H9 (cell line): ENCODE results near the gene PYGO2. TPM values are rescaled to one million over a fixed set of nuclear protein-coding genes. Genes with fewer than 3 reads are reported as not detected.

Experiments used
- DNase-seq: peaks from one replicate; pipeline ENCODE4 v3.0.0-alpha.2; 2017
- H2AFZ ChIP-seq: one replicate; pipeline ENCODE4 v1.6.1; 2013; ENCODE audit warnings: mild to moderate bottlenecking, low read length, control low read depth, moderate library complexity
- H2AK5ac ChIP-seq: 2 replicates; pipeline ENCODE4 v1.6.1; 2013; ENCODE audit warnings: low read length, control low read depth, mixed read lengths; ENCODE audit not compliant: insufficient read length
- H2BK120ac ChIP-seq: one replicate; pipeline ENCODE4 v1.6.1; 2013; ENCODE audit warnings: low read depth, mild to moderate bottlenecking, low read length, control low read depth, inconsistent platforms; ENCODE audit not compliant: poor library complexity, severe bottlenecking
- H2BK12ac ChIP-seq: 2 replicates; pipeline ENCODE4 v1.6.1; 2013; ENCODE audit warnings: low read length, control low read depth, mixed read lengths, low read depth; ENCODE audit not compliant: insufficient read length
- H2BK15ac ChIP-seq: 2 replicates; pipeline ENCODE4 v1.6.1; 2013; ENCODE audit warnings: low read depth, low read length, control low read depth
- H2BK20ac ChIP-seq: one replicate; pipeline ENCODE4 v1.6.1; 2013; ENCODE audit warnings: low read depth, mild to moderate bottlenecking, low read length, control low read depth, inconsistent platforms; ENCODE audit not compliant: poor library complexity, severe bottlenecking
- H2BK5ac ChIP-seq: 2 replicates; pipeline ENCODE4 v1.6.1; 2013; ENCODE audit warnings: low read length, control low read depth, mixed read lengths; ENCODE audit not compliant: insufficient read length
- H3K14ac ChIP-seq: 2 replicates; pipeline ENCODE4 v1.6.1; 2013; ENCODE audit warnings: low read length, control low read depth; ENCODE audit not compliant: insufficient read depth
- H3K18ac ChIP-seq: 2 replicates; pipeline ENCODE4 v1.6.1; 2013; ENCODE audit warnings: low read depth, mild to moderate bottlenecking, mixed read lengths, low read length, control low read depth; ENCODE audit not compliant: insufficient read length
- H3K23ac ChIP-seq: 2 replicates; pipeline ENCODE4 v1.6.1; 2013; ENCODE audit warnings: low read length, control low read depth, mixed read lengths, low read depth; ENCODE audit not compliant: insufficient read length
- H3K23me2 ChIP-seq: 2 replicates; pipeline ENCODE4 v1.6.1; 2013; ENCODE audit warnings: low read depth, mild to moderate bottlenecking, mixed read lengths, low read length, control low read depth; ENCODE audit not compliant: insufficient read length, poor library complexity, severe bottlenecking
- H3K27ac ChIP-seq: 2 replicates; pipeline ENCODE4 v1.5.1; 2013; ENCODE audit warnings: low read length, control low read depth, mixed read lengths, low read depth; ENCODE audit not compliant: insufficient read length
- H3K27me3 ChIP-seq: 2 replicates; pipeline ENCODE4 v1.6.1; 2013; ENCODE audit warnings: low read length, control low read depth, inconsistent platforms; ENCODE audit not compliant: insufficient read depth
- H3K4ac ChIP-seq: 2 replicates; pipeline ENCODE4 v1.6.1; 2013; ENCODE audit warnings: low read depth, mild to moderate bottlenecking, control low read depth, inconsistent platforms, low read length, moderate library complexity
- H3K4me1 ChIP-seq: 2 replicates; pipeline ENCODE4 v1.6.1; 2013; ENCODE audit warnings: low read length, control low read depth, inconsistent platforms; ENCODE audit not compliant: insufficient read depth
- H3K4me2 ChIP-seq: 2 replicates; pipeline ENCODE4 v1.6.1; 2013; ENCODE audit warnings: low read length, control low read depth, mixed read lengths; ENCODE audit not compliant: insufficient read length, insufficient read depth
- H3K56ac ChIP-seq: 2 replicates; pipeline ENCODE4 v1.6.1; 2013; ENCODE audit warnings: low read depth, mild to moderate bottlenecking, mixed read lengths, low read length, control low read depth; ENCODE audit not compliant: insufficient read length
- H3K79me1 ChIP-seq: 2 replicates; pipeline ENCODE4 v1.6.1; 2013; ENCODE audit warnings: low read depth, mild to moderate bottlenecking, moderate library complexity, low read length, control low read depth, inconsistent platforms; ENCODE audit not compliant: insufficient read depth, poor library complexity, severe bottlenecking
- H3K79me2 ChIP-seq: 2 replicates; pipeline ENCODE4 v1.6.1; 2013; ENCODE audit warnings: low read length, control low read depth, inconsistent platforms; ENCODE audit not compliant: insufficient read depth
- H3K9ac ChIP-seq: 2 replicates; pipeline ENCODE4 v1.6.1; 2013; ENCODE audit warnings: low read length, control low read depth, mixed read lengths; ENCODE audit not compliant: insufficient read length; ENCODE audit errors: extremely low read depth
- H3K9me3 ChIP-seq: one replicate; pipeline ENCODE4 v1.6.1; 2013; ENCODE audit warnings: low read depth, low read length, inconsistent platforms; ENCODE audit not compliant: control insufficient read depth
- H3T11ph ChIP-seq: one replicate; pipeline ENCODE4 v1.6.1; 2013; ENCODE audit warnings: mild to moderate bottlenecking, low read length, control low read depth, inconsistent platforms
- H4K20me1 ChIP-seq: one replicate; pipeline ENCODE4 v1.6.1; 2013; ENCODE audit not compliant: control insufficient read depth, insufficient read length, insufficient read depth
- H4K5ac ChIP-seq: 2 replicates; pipeline ENCODE4 v1.6.1; 2013; ENCODE audit warnings: low read depth, mild to moderate bottlenecking, mixed read lengths, low read length, control low read depth; ENCODE audit not compliant: insufficient read length
- H4K8ac ChIP-seq: replicated peaks from 2 replicates; pipeline ENCODE4 v1.6.1; 2013; ENCODE audit warnings: low read length, control low read depth, mixed read lengths, low read depth; ENCODE audit not compliant: insufficient read length
- H4K91ac ChIP-seq: 2 replicates; pipeline ENCODE4 v1.6.1; 2013; ENCODE audit warnings: low read depth, mild to moderate bottlenecking, moderate library complexity, mixed read lengths, low read length, control low read depth; ENCODE audit not compliant: insufficient read length
- H3K27ac Mint-ChIP-seq, 3 experiments: 2 replicates in 2 of 3; 3 replicates in 1 of 3; pipeline ENCODE4 v1.8.0; 2020 to 2021; ENCODE audit warnings: mixed read lengths in 3 of 3, mild to moderate bottlenecking in 1 of 3, moderate library complexity in 1 of 3
- H3K27me3 Mint-ChIP-seq: 2 replicates; pipeline ENCODE4 v1.8.0; 2021; ENCODE audit warnings: low read depth, mild to moderate bottlenecking, moderate library complexity, mixed read lengths
- H3K36me3 Mint-ChIP-seq, 3 experiments: 2 replicates in 2 of 3; 3 replicates in 1 of 3; pipeline ENCODE4 v1.8.0; 2020 to 2021; ENCODE audit warnings: low read depth in 3 of 3, mixed read lengths in 3 of 3; ENCODE audit not compliant: insufficient read depth in 1 of 3
- H3K4me1 Mint-ChIP-seq, 2 experiments: 2 replicates each; pipeline ENCODE4 v1.8.0; 2020; ENCODE audit warnings: mixed read lengths in 2 of 2
- H3K4me3 Mint-ChIP-seq, 2 experiments: 2 replicates in 1 of 2; 3 replicates in 1 of 2; pipeline ENCODE4 v1.8.0; 2020 to 2021; ENCODE audit warnings: mild to moderate bottlenecking in 2 of 2, mixed read lengths in 2 of 2, moderate library complexity in 1 of 2
- H3K9me3 Mint-ChIP-seq, 2 experiments: 2 replicates in 1 of 2; 3 replicates in 1 of 2; pipeline ENCODE4 v1.8.0; 2020; ENCODE audit warnings: mild to moderate bottlenecking in 2 of 2, mixed read lengths in 2 of 2, moderate library complexity in 1 of 2
- WGBS: extraction: QIAGEN DNeasy Blood & Tissue Kit; methylation state at CpG from one replicate; pipeline ENCODE4 v1.1.7; 2013; ENCODE audit warnings: missing lambda C conversion rate, low lambda C conversion rate, mixed read lengths; ENCODE audit not compliant: insufficient read length; ENCODE audit errors: extremely low coverage; 5-methylcytosine and 5-hydroxymethylcytosine counted together
- total RNA-seq: library from RNA; stranded (reverse); gene quantifications from 2 replicates; pipeline ENCODE4 v1.2.1, GENCODE V29; 2021
- TF ChIP-seq, protein P1 (sequence below): fragments of 200-600 bp; sonication (generic); conservative IDR thresholded peaks from 3 replicates; pipeline ENCODE4 v1.8.0; 2021; ENCODE audit warnings: antibody characterized with exemption, mild to moderate bottlenecking

Gene PYGO2
- total RNA-seq, 1 experiment from 2014 or later: 38.7 TPM

DNA sequence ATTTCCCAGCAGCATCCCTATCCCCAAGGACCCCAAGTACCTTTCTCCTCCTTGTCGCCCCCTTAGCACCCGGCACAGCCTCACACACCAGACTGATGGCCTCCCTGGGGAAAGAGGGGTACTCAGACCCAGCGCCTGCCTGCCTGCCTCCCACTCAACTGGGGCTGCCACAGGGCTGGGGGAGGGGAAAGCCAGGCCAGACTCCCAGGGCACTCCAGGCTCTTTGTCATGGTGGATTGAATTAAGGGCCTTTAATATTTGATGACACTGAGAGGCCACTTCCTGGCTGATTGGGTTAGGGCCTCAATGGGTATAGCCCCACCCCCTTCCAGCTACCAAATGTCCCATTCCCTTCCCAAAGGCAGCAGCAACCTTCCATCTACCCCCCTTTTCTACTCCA lies 7.1 kb upstream of the PYGO2 start:
- no peak for DNase-seq
- H2BK20ac ChIP-seq: no peak overlapping the region
- no peak overlapping the region for H3K18ac ChIP-seq
- peaks cover 36 to 55% (median 47%) of the 10 kb centered on the region in 3 experiments for H3K36me3 Mint-ChIP-seq
- peaks cover 7% of the 10 kb centered on the region for H3K79me1 ChIP-seq
- H3K4ac ChIP-seq: no peak overlapping the region
- no peak overlapping the region for H2BK15ac ChIP-seq
- no peak overlapping the region for H2BK120ac ChIP-seq
- peak overlapping the region; percentile 77 for H3K4me2 ChIP-seq
- peaks cover 4% of the 10 kb centered on the region; the same call in 1 of the 2 replicates for H3K4me1 ChIP-seq
- H3K4me3 Mint-ChIP-seq: peak overlapping the region in 1 of 2 experiments; percentile 96; a peak in 4 of 5 replicates
- no peak overlapping the region; the same call in 1 of the 2 replicates for H3K14ac ChIP-seq
- no peak overlapping the region for H4K5ac ChIP-seq
- no peak overlapping the region for H4K91ac ChIP-seq
- H3K27me3 Mint-ChIP-seq: no peaks in the 10 kb centered on the region
- H3K56ac ChIP-seq: no peak overlapping the region
- H3K9me3 ChIP-seq: no peaks in the 10 kb centered on the region
- H3K23ac ChIP-seq: no peak overlapping the region
- H3K27me3 ChIP-seq: no peaks in the 10 kb centered on the region
- no peak overlapping the region for H2AK5ac ChIP-seq
- H3K27ac ChIP-seq: no peak overlapping the region
- peaks cover 2% of the 10 kb centered on the region for H4K20me1 ChIP-seq
- H3K4me1 Mint-ChIP-seq: peaks cover 43 to 46% of the 10 kb centered on the region in 2 experiments
- peak overlapping the region; percentile 59 for H3K9ac ChIP-seq
- no peak overlapping the region for H4K8ac ChIP-seq
- H3K79me2 ChIP-seq: peaks cover 10% of the 10 kb centered on the region; the same call in 1 of the 2 replicates
- H2BK5ac ChIP-seq: no peak overlapping the region
- no CpG with 5 or more reads among the region's 3 CpGs for WGBS
- H2BK12ac ChIP-seq: no peak overlapping the region
- H2AFZ ChIP-seq: no peak overlapping the region
- peaks cover 30% of the 10 kb centered on the region for H3K23me2 ChIP-seq
- TF ChIP-seq, protein P1, sequence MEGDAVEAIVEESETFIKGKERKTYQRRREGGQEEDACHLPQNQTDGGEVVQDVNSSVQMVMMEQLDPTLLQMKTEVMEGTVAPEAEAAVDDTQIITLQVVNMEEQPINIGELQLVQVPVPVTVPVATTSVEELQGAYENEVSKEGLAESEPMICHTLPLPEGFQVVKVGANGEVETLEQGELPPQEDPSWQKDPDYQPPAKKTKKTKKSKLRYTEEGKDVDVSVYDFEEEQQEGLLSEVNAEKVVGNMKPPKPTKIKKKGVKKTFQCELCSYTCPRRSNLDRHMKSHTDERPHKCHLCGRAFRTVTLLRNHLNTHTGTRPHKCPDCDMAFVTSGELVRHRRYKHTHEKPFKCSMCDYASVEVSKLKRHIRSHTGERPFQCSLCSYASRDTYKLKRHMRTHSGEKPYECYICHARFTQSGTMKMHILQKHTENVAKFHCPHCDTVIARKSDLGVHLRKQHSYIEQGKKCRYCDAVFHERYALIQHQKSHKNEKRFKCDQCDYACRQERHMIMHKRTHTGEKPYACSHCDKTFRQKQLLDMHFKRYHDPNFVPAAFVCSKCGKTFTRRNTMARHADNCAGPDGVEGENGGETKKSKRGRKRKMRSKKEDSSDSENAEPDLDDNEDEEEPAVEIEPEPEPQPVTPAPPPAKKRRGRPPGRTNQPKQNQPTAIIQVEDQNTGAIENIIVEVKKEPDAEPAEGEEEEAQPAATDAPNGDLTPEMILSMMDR: no peak
- H3K27ac Mint-ChIP-seq: peak overlapping the region; percentile 19 to 95 (median 74); a peak in 5 of 7 replicates
- H3K9me3 Mint-ChIP-seq: no peaks in the 10 kb centered on the region
- H3T11ph ChIP-seq: no peak overlapping the region
